ENCODE results near the gene SLC5A5.

The SLC5A5 gene

DNA sequence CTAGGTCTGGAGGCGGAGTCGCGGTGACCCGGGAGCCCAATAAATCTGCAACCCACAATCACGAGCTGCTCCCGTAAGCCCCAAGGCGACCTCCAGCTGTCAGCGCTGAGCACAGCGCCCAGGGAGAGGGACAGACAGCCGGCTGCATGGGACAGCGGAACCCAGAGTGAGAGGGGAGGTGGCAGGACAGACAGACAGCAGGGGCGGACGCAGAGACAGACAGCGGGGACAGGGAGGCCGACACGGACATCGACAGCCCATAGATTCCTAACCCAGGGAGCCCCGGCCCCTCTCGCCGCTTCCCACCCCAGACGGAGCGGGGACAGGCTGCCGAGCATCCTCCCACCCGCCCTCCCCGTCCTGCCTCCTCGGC is at the start of gene SLC5A5:
TSS of gene SLC5A5 (plus strand) at position 68 of the 373 bp plus-strand sequence. CDS start 375 bp downstream, outside the sequence.
- no peak for DNase-seq

DNA sequence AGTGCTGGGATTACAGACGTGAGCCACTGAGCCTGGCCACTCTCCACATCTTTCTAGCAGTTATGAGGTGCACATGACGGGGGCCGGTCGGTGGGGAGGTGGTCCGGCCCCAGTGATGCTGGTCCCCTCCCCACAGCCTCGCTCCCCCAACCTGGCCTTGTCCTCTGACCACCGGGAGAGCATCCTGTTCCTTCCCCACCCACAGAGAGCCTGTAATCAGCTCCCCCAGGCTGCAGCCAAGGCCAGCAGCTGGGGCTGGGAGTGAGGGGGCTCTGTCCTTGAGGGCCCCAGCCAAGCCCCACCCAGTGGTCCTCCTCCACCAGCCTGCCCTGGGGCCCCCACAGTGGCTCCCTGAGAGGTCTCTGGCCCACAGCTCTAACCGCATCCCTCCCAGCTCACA is 47.4 kb upstream of the SLC5A5 start:
- DNase-seq = no peak

DNA sequence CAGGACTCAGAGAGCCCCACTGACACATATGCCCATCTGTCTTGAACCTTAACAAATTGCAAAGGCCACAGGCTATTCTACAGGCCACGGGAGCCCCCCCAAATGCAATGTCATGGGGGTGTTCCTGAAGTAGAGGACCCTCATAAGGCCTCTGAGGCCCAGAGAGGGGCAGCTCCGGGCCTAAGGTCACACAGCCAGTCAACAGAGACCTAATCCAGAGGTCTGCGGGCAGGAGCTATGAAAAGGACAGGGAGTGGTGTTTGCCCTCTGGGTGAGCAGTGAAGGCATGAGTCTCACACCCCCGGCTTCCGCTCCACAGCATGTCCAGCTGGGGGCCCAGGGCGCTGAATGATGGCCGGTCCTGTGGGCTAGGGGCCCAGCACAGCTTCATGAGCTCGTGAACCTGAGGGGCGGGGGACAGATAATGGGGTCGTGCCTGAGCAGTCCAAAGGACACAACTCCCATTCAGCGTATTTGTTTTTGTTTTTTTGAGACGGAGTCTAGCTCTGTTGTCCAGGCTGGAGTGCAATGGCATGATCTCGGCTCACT is 45.2 kb upstream of the SLC5A5 start:
- no peak for DNase-seq

DNA sequence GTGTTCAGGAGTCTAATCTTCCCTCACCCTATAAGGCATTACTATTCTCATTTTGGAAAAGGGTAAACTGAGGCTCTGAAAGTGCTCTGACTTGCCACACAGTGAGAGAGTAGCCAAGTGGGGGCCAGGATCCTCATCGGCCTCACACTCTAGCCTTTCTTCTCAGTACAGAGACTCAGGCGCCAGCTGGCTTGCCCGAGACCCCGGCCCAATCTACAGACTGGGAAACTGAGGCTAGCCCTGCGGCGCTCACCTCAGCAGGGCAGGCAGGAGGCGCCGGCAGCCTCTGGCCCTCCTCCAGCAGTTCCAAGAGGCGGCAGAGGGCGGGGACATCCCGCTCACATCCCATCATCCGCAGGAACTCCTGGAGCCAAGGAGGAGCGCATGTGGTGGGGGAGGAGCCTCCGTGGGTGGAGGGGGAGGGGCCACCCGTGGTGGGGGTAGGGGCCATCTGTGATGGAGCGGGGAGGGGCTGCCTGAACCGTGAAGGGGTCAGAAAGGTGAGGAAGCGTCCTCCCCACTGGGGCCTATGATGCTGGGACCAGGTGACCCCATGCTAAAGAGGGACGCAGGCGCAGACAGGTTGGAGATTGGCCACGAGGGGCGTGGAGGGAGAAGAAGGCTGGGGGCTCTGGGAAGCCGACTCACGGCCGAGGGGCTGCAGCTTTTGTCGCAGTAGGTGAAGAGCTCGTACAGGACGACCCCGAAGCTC is 41.7 kb upstream of the SLC5A5 start:
- DNase-seq = no peak

DNA sequence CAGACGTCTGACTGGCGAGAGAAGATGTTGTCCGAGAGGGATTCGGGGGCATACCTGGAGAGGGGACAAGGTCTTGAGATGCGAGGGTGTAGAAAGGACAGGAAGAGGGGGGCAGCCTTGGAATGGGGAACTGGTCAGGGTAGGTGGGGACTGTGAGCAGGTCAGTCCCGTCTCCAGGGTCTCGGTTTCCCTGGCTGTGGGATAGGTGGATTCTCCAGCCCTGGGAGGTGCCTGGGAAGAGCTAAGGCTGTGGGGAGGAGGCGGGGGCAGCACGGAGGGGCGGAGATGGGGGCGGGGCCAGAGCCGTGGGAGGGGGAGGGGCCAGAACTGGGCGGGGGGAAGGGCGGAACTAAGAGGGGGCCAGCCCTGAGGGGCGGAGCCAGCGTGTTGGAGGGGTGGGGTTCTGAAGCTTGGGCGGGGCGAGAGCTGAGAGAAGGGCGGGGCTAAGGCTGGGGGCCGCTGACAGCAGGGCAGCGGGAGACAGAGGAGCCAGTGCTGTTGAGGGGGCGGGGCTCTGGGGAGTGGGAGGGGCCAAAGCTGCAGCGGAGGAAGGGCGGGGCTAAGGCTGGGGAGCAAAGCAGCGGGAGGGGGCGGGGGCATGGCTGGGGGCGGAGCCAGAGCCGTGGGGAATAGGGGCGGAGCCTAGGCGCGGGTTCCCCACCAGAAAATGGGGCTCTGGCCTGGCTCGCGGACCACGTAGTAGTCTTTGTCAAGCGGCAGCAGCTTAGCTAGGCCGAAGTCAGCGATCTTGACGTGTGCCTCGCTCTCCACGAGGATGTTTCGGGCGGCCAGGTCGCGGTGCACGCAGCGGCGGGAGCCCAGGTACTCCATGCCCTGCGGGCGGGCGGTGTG is 41.0 kb upstream of the SLC5A5 start:
- peak in 1 of 2 donors; percentile 6 for DNase-seq

DNA sequence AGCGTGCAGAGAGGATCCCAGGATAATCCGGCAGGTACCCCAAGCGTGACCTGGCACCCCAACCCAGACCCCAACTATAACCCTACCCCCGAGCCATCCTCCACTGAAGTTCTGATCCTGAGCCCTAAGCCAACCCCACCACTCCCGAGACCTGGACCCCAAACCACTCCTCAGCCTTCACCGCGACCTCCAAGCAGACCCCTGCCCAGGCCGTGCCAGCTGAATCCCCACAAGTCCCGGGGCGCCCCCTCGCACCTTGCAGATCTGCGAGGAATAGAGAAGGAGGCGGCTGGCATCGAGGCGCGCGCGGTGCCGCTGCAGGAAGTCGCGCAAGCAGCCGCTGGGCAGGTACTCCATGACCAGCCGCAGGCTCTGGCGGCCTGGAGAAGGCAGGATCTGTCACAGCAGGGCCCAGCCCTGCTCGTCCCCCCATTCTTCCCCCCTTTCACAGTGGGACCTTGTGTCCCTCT is 40.3 kb upstream of the SLC5A5 start:
- DNase-seq = no peak

DNA sequence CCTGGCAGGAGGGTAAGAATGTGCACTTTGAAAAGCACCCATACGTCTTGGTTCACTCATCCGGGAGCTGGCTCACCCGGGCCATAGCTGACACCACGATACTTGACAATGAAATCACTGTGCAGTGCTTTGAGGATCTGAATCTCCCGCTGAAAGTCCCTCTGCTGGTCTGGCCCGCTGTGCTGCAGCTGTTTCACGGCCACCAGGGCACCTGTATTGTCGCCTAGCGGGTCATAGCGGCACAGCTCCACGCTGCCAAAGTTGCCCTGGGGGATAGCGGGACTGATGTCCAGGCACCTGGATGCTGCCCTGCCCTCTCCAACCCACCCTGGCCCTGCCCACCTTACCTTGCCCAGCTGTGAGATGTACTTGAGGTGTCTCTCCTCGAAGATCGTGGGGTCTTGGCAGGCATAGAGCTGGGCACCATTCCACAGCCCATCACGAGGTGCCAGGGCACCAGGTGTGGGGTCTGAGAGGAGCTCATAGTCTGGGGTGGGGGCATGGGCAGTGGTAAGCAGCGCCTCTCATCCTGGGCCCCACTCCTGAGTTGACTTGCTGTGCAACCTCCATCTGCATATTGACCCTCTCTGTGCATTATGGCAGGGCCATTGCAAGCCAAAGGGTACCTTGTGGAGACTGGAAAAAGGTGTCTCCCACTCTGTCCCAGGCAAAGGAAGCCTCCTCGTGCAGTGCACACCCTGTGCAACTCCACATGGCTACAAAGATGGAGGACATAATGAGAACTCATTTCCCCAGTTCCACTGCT is 39.1 kb upstream of the SLC5A5 start:
- DNase-seq = no peak

DNA sequence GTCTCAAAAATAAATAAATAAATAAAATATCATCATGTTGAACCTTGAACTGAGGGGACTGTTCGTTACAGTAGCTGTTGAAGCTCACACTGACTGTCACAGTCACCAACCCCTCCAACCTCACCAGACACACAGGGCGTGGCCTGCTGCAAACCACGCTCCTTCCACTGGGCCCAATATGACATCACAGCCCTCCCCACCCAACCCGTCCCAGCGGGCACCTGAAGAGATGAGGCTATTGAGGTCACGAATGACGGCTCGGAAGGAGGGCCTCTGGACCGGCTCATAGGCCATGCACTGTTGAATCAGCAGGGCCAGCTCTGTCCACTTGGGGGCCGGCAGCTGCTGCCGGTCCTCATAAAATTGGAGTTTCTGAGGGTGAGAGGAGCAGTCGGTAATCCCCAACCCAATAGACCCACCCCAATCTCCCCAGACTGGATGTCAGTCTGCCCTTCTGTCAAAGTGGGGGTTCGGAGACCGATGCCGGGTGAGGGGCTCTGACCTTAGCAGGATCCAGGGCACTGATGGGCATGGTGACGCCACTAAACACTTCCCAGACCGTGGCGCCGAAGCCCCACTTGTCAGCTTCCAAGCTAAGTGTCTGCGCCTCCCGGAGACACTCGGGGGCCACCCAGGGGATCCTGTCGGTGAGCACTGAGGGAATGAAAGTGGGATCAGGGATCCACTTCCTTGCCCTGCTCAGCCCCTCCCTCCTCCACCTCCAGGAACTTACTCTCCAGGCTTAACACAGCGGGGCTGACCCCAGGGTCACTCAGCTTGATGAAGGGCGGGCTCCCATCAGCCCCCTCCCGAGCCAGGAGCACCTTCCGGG is 37.2 kb upstream of the SLC5A5 start:
- no peak for DNase-seq

DNA sequence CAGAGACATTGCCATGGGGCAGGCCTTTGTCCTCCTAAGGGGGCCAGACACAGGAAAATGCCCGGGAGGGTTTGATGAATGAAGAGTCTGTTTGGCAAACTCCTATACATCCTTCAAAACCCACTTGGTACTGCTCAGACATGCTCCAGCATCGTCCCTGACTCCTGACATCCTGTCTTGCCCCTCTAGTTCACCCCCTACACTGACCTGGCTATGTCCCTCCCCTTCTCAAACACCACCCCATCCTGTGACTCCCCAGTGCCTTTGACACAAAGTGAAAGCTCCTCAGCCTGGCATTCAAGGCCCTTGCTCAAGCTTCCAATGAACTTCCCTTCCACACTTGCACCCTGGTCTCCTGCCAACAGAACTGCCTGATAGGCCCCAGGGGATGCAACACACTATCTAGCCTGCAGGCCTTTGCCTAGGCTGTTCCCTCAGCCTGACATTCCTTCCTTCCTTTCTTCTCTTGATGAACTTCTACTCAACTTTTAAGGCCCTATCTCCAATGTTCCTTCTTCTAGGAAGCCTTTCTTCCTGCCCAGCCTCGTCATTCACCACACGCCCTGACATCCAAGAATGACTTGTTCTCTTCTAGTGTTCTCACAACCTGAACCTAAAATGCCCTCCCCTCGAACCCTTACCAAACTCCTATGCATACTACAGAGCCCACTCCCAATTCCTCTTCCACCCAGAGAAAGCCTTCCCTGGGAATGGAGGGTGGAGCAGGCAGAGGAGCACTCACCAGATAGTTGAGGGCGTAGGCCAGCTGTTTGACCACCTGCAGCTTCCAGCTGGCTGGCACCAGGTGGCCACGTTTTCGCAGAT is 36.4 kb upstream of the SLC5A5 start:
- DNase-seq = no peak

DNA sequence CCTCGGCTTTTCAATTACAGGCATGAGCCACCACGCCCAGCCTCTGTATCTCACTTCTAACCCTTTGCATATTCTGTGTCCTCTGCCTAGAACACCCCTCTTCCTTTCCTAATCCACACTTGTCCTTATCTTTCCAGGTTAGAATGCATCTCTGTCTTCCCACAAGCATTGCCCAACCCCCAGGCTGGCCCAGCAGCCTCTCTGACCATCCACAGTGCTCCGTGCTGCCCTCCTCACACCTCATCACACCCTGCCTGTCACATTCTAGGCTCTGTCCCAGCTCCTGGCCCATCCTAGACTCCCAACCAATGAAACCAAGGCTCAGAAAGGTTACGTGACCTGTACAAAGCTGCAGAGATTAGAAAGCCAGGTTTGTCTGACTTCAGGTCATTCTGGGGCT is 35.2 kb upstream of the SLC5A5 start:
- DNase-seq = no peak

DNA sequence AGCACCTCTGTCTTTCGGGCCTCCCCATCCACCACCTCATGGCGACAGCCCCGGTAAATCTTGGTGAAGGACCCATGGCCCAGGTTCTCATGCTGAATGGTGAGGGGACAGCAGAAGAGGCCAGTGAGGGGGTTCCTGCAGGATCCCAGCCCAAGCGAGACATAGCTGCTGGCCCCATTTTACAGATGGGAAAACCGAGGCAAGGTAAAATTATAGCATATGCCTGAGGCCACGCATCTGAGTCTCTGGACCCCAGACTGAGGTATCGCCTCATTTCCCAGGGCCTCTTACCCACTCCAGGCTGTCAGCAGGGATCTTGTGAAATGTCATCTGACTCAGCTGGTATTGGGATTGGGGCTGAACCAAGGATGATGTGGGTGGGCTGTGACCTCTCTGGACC is 33.8 kb upstream of the SLC5A5 start:
- peak in 1 of 2 donors; percentile 15 for DNase-seq

DNA sequence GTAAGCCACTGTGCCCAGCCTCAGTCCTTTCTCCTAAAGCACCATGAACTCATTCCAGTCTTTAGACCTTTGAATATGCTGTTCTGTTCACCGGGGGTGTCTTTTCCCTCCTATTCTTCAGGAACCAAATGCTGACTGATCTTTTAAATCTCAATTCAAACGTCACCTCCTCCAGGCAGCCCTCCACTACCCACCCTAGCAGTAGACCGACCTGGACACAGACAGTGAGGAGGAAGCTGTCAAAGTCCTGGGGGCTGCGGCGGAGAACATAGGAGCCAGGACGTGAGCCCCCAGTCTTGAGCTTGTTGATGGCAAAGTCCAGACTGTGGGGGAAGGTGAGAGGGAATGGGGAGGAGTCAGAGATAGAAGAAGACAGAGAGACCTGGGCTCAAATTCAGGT is 31.7 kb upstream of the SLC5A5 start:
- no peak for DNase-seq

DNA sequence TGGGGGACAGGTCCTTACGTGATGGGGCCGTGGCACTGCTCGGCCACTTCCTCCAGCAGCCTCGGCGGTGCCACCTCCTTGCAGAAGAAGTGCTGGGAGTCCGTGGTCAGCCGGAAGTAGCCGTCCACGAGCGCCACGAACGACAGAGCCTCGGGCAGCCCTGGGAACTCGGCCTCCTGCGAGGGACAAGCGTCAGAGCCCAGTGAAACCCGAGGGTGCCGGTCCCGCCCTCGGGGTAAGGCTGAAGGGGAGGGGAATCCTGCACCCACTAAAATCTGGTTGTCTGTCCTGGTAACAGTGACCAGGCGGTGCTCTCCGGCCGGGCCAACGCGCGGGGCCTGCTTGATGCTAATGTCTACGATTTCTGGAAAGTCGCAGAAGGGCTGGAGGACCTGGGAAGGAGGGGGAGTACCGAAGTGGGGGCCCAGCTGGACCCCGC is 30.4 kb upstream of the SLC5A5 start:
- DNase-seq = no peak

DNA sequence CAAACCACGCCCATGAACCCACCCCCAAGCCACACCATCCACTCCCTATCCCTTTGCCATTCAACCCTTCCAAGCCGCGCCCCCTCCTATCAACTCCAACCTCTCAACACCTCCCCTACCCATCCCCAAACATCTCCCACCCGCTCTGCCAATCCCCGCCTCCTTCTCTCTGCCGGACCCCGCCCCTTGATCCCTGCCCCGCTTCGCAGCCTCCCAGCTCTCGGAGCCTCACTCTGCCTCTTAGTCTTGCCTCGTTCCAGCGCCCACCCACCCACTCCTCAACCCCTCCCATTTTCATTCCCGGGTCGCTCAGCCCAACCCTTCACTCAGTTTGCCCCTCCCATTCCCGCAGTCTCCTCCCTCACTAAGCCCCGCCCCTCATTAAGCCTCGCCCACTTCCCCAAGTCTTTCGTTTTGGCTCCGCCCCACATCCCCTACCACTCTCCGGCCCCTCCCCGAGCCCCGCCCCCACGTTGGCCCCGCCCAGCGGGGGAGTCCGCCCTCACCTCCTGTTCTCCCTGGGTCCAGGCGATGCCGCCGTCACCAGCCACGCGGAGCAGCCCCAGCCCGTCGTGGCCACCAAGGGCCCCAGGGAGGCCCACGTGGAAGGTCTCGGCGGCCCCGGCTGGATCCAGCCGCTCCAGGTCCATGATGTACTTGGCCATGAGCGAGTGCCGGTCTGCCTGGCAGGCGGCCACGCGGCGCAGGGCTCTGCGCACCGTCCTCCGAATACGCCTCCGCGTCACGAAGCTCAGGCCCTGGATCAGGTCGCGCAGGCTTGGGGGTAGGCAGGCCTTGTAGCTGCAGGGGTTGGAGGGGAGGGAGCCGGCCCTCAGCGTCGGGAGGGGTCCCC is 29.7 kb upstream of the SLC5A5 start:
- peak in 1 of 2 donors; percentile 30 for DNase-seq

DNA sequence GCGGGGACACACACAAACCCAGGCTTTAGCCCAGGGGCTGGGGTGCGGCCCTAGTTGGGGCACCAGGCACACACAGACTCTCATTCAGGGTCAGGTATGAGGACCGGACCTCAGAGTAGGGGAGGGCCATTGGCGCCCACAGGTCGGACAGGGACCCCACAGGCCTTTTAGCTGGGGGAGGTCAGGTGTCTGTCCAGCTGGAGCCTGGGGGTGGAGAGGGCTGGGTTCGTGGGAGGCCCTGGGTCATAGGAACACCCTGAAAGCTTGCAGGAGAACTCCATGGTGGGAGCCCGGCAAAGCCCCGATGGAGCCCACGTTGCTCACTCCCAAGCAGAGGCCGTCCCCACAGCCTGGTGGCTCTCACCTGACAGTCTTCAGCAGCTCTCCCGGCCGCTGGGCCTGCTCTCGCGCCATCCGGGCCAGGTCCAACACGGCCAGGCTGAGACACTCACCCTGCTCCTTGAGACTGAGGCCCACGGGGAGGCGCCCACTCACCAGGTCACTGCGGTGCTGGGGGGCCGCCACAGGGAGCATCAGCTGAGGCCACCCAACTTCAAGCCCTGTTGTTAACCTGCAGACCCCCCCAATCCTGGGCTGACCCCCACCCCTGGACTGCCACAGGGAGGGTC is 29.0 kb upstream of the SLC5A5 start:
- no peak for DNase-seq

DNA sequence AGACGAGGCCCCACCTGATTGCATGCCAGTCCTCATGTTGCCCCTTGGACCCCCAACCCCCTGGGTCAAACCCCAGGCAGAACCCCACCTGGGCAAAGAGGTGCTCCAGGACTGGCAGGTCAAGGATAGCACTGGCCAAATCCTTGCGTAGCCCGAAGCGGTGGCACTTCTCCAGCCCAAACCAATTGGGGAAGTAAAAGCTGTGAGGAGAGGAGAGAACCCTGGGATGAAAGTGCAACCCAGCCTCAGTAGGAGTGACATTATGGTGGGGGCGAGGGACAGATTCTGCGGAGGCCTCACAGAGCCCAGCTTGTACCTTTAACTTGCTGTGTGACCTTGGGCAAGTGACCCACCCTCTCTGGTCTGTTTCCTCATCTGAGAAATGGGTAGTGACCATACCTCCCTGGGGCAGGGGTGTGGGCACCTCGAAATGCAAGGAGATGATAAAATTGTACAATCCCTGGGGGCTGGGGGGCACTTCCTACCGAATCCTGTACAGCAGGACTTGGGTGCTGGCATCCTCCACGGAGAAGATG is 28.4 kb upstream of the SLC5A5 start:
- DNase-seq = peak in 1 of 2 donors; percentile 10

DNA sequence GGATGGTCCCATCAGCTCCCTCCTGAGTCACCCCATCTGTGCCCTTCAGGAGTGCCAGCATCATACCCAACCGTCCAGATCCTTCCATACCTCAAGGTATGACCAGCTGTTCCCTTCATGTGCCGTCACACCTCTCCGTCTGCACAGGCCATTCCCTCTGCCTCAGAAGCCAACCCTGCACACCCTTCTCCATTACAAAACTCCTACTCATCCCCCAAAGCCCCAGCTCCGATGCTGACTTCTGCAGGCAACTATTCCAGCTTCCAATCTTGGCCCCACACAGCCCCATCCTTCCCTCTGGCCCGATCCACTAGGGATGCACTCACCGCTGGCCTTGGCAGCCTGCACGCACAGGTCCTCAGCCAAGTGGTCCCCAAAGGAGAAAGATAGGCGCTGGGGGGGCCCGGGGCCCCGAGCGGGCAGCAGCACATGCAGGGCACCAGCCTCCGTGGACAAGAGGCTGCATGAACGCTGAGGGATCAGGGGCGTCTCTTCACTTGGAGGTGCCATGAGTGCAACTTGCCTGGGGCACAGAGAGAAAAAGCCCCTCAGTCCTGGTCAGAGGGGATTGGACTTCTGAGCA is 27.7 kb upstream of the SLC5A5 start:
- DNase-seq = no peak

DNA sequence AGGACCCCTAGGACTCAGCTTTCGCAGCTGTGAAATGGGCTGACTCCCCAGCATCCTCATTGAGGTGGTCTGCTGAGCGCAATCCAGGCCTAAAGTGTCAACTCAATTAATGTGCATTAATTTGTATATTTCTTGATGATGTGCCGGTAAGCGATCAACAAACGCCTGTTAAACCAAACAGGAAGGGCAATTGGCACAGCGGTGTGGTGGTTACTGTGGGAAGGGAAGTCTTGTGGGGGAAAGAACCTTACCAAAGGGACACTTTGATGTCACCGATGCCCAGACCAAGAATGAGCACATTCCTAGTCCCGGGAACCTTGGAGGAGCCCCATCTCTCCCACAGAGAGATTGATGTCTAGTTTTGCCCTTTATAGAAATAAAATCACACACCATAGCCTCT is 25.6 kb upstream of the SLC5A5 start:
- DNase-seq = no peak

Measured in inflammatory macrophage treated with lipopolysaccharide for 1 hour (primary cell).